Measurements from ENCODE around the gene PPP1R3E.

PPP1R3E gene

GRCh38 chr14:23297611-23298277, 4.9 kb downstream of the PPP1R3E start:
- FAIRE-seq = no peak
- no peak for TF ChIP-seq CTCF (IDR thresholded peaks at IDR 0.05; ENCODE audit: insufficient read depth, missing control alignments)

DNA sequence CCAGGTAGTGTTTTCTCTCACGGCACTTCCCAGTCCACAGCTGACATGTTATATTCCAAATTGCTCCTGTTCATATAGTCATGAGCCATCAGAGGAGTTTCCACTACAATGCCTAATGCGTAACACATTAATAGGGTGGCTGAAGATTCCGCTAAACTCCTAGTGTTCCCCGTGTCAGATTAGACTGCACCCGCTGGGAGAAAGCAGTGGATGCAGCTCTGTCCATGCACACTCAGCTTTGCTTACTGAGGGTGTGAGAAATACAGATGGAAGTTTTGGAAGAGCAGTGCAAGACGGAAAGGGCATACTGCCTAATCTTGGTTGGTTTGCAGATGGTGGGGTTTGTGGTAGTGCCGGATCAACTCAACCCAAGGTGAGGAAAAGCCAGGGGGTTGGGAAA, 5.6 kb downstream of the PPP1R3E start:
- FAIRE-seq = no peak
- no peak for DNase-seq (ENCODE audit: insufficient read length, low spot score)
- TF ChIP-seq CTCF (IDR thresholded peaks at IDR 0.05; ENCODE audit: insufficient read depth, missing control alignments) = no peak

More at GRCh38 chr14:23297611-23298277, 4.9 kb downstream of the PPP1R3E start:
- DNase-seq (ENCODE audit: insufficient read length, low spot score) = no peak

GRCh38 chr14:23296012-23296777, 6.5 kb downstream of the PPP1R3E start:
- no peak for FAIRE-seq
- DNase-seq (ENCODE audit: insufficient read length, low spot score) = no peak

DNA sequence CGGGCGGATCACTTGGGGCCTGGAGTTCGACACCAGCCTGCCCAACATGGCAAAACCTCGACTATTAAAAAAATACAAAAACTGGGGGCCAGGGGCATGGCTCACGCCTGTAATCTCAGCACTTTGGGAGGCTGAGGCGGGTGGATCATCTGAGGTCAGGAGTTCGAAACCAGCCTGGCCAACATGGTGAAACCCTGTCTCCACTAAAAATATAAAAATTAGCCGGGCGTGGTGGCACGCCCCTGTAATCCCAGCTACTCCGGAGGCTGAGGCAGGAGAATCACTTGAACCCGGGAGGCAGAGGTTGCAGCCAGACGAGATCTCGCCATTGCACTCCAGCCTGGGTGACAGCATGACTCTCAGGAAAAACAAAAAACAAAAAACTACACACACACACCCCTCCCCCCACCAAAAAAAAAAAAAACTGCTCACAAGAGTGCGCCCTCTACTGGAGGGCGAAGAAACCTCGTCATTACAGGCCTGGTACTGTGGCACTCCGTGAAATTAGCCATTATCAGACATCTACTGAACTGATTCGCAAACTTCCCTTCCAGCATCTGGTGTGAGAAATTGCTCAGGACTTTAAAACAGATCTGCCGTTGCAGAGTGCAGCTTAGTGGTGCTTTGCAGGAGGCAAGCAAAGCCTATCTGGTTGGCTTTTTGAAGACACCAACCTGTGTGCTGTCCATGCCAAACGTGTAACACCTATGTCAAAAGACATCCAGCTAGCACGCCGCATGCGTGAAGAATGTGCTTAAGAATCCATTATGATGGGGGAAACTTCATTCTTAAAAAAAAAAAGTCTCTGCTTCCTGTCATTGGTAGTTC, 7.7 kb downstream of the PPP1R3E start:
- TF ChIP-seq CTCF (IDR thresholded peaks at IDR 0.05; ENCODE audit: insufficient read depth, missing control alignments) = peak; percentile 75
- no peak for FAIRE-seq
- DNase-seq (ENCODE audit: insufficient read length, low spot score) = no peak

More at GRCh38 chr14:23296012-23296777, 6.5 kb downstream of the PPP1R3E start:
- TF ChIP-seq CTCF (IDR thresholded peaks at IDR 0.05; ENCODE audit: insufficient read depth, missing control alignments) = no peak

DNA sequence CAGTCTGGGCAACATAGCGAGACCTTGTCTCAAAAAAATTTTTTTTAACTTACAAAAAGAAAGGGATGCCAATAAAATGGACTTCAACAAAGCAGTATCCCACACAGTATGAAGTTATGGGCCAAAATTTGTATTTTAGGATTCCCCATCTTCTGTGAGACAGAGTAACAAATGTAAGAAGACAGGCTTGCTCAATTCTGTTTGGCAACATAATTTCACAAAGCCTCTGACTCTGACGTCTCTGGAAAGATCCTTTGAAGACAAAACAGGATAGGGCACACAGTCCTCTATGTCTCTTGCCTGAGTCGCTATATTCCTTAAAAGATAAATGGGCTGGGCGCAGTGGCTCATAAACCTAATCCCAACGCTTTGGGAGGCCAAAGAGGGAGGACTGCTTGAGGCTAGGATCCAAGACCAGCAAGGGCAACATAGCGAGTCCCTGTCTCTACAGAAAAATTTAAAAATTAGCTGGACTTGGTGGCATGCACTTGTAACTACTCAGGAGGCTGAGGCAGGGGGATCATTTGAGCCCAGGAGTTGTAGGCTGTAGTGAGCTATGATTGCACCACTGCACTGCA, 15.7 kb downstream of the PPP1R3E start:
- DNase-seq (ENCODE audit: insufficient read length, low spot score) (no peak), FAIRE-seq (no peak)
- no peak for TF ChIP-seq CTCF (IDR thresholded peaks at IDR 0.05; ENCODE audit: insufficient read depth, missing control alignments)

DNA sequence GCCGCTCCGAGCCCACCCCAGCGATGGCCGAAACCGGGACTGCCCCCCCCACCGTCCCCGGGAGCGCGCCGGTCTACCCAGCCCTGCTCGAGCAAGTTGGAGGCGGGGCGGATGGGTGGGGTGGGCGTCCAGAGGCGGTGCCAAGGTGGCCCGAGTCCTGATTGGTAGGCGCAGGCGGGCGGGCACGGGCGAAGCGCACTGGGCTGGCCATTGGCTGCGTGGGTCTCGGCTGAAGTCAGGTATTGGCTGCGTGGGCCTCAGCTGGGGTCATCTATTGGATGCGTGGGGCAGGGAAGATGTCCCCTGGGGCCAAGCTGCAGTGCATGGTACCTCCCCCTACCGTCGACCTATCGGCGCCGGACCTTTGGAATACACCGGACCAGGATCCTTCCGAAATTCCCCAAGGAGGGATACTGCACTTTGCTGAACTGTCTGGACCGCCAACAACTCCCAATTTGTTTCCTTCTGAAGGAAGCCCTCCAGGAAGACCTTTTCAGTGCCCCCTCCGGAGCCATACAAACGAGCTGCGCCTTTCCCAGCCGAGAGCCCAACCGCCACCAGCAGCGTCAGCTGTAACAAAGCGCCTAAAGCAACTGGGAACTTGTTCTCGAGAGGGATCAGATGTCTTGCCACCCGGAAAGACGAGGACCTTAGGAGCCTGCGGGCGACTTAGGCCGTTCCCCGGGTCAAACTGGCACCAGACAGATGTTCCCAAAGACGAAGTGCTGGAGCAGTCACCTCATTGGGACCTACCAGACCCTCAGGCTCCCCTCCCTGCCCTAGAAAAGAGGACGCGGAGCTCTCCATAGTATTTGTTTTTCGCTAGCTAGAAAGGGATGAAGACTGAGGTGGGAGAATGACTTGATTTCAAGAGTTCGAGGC, 16.4 kb downstream of the PPP1R3E start, which contains the start of gene HOMEZ:
HOMEZ (minus strand) TSS at position 113 of the 882 bp plus-strand sequence. CDS start 180 bp downstream, outside the sequence.
- FAIRE-seq = no peak
- TF ChIP-seq CTCF (IDR thresholded peaks at IDR 0.05; ENCODE audit: insufficient read depth, missing control alignments) = no peak
- DNase-seq (ENCODE audit: insufficient read length, low spot score) = peak; percentile 88

Measured in D721Med (cell line).